MCF 10A (cell line): ENCODE data around the gene BIN1. TPM values are rescaled to one million over a fixed set of nuclear protein-coding genes. Genes with fewer than 3 reads are reported as not detected.

Source experiments
- BruUV-seq: library from RNA; stranded (reverse); fragments of 400-500 nt; replicated peaks from 2 replicates; lab custom pipeline; 2021; lab: Mats Ljungman, UMichigan
- CTCF ChIA-PET: fragments of 300-600 bp; sonication (Branson Sonifier 250); formaldehyde crosslinking; extraction: SDS; loops from one replicate; lab custom pipeline; 2021; ENCODE audit warnings: antibody characterized with exemption, inconsistent platforms; lab: Yijun Ruan, JAX
- POLR2A ChIA-PET: fragments of 300-600, 350-650 bp; sonication (Branson Sonifier 250); formaldehyde crosslinking; extraction: SDS; loops from one replicate; lab custom pipeline; 2020; ENCODE audit warnings: antibody characterized with exemption, inconsistent platforms; lab: Yijun Ruan, JAX
- DNase-seq: peaks from one replicate; pipeline ENCODE4 v3.0.0-alpha.2; 2018; ENCODE audit not compliant: unreplicated experiment
- H3K27ac Mint-ChIP-seq: one replicate; pipeline ENCODE4 v1.8.0; 2022; ENCODE audit warnings: mild to moderate bottlenecking, low read depth, mixed read lengths; ENCODE audit not compliant: unreplicated experiment
- H3K27me3 Mint-ChIP-seq: one replicate; pipeline ENCODE4 v1.8.0; 2022; ENCODE audit warnings: mixed read lengths; ENCODE audit not compliant: insufficient read depth, unreplicated experiment
- H3K36me3 Mint-ChIP-seq: one replicate; pipeline ENCODE4 v1.8.0; 2022; ENCODE audit warnings: mild to moderate bottlenecking, moderate library complexity, mixed read lengths; ENCODE audit not compliant: insufficient read depth, unreplicated experiment
- H3K4me1 Mint-ChIP-seq: one replicate; pipeline ENCODE4 v1.8.0; 2022; ENCODE audit warnings: mixed read lengths; ENCODE audit not compliant: insufficient read depth, unreplicated experiment
- H3K4me3 Mint-ChIP-seq: one replicate; pipeline ENCODE4 v1.8.0; 2022; ENCODE audit warnings: mild to moderate bottlenecking, moderate library complexity, mixed read lengths; ENCODE audit not compliant: unreplicated experiment
- H3K9me3 Mint-ChIP-seq: one replicate; pipeline ENCODE4 v1.8.0; 2022; ENCODE audit warnings: mixed read lengths; ENCODE audit not compliant: unreplicated experiment
- CTCF ChIP-seq: fragments of 200-600 bp; IDR thresholded peaks from one replicate; pipeline ENCODE4 v1.8.0; 2022; ENCODE audit warnings: antibody characterized with exemption, mild to moderate bottlenecking; ENCODE audit not compliant: unreplicated experiment
- intact Hi-C: fragments of 100-400 bp; cut with micrococcal nuclease; formaldehyde crosslinking; loops from 2 replicates; pipeline ENCODE4 v1.14.1; 2022
- total RNA-seq: library from RNA; stranded (reverse); gene quantifications from 2 replicates; pipeline ENCODE4 v1.2.3, GENCODE V29; 2022

Gene BIN1
- total RNA-seq, 1 experiment from 2014 or later = 29.6 TPM

GRCh38 chr2:127110985-127111384 lies 4.0 kb upstream of the BIN1 start:
- BruUV-seq = no TSS peak
- Mint-ChIP-seq H3K36me3 (peaks cover 5% of the 10 kb centered on the region), H3K27ac (no peak overlapping the region), H3K4me1 (peaks cover 5% of the 10 kb centered on the region), H3K27me3 (peaks cover 11% of the 10 kb centered on the region), H3K9me3 (no peaks in the 10 kb centered on the region), H3K4me3 (no peak overlapping the region)
- CTCF ChIA-PET = no interaction called here
- DNase-seq = no peak
- POLR2A ChIA-PET = no interaction called here
- intact Hi-C loops = no loop called here
- no peak for TF ChIP-seq CTCF

- Mint-ChIP-seq H3K27ac (no peak overlapping the region), H3K9me3 (no peaks in the 10 kb centered on the region), H3K4me1 (peaks cover 11% of the 10 kb centered on the region), H3K36me3 (peaks cover 5% of the 10 kb centered on the region), H3K4me3 (peak overlapping the region; percentile 80), H3K27me3 (peaks cover 9% of the 10 kb centered on the region)
- ChIA-PET POLR2A (interaction anchor here (1.5 kb wide), 1 partner anchor 110 kb away, joined by 4 read pairs; no protein-coding TSS in a partner anchor), CTCF (interaction anchor here (1.1 kb wide), 1 partner anchor 8 kb away, joined by 3 read pairs; no protein-coding TSS in a partner anchor)
- BruUV-seq = no TSS peak
- no peak for DNase-seq
- intact Hi-C loops = no loop called here
- TF ChIP-seq CTCF = no peak
Measured at GRCh38 chr2:127108090-127108523, 1.2 kb upstream of the BIN1 start.

GRCh38 chr2:127107622-127107999 lies 657 bp upstream of the BIN1 start:
- TF ChIP-seq CTCF = no peak
- no peaks in the 10 kb centered on the region for H3K9me3 Mint-ChIP-seq
- H3K36me3 Mint-ChIP-seq = peaks cover 5% of the 10 kb centered on the region
- H3K27ac Mint-ChIP-seq = no peak overlapping the region
- peak overlapping the region; percentile 80 for H3K4me3 Mint-ChIP-seq
- no TSS peak for BruUV-seq
- DNase-seq = no peak
- peaks cover 4% of the 10 kb centered on the region for H3K27me3 Mint-ChIP-seq
- peaks cover 14% of the 10 kb centered on the region for H3K4me1 Mint-ChIP-seq
- ChIA-PET CTCF (interaction anchor here (1.1 kb wide), 1 partner anchor 9 kb away, joined by 3 read pairs; no protein-coding TSS in a partner anchor), POLR2A (interaction anchor here (0.6 to 2.9 kb wide), 7 partner anchors 13 to 287 kb away, joined by 3 to 16 read pairs (median 4); partner anchors contain the start of gene ERCC3)
- intact Hi-C loops = loop anchor here (1.0 kb wide), 2 partner anchors 23 to 39 kb away; no protein-coding TSS in a partner anchor

- Mint-ChIP-seq H3K4me3 (peak overlapping the region; percentile 80), H3K27me3 (no peaks in the 10 kb centered on the region), H3K27ac (no peak overlapping the region), H3K4me1 (peaks cover 23% of the 10 kb centered on the region), H3K36me3 (peaks cover 5% of the 10 kb centered on the region), H3K9me3 (no peaks in the 10 kb centered on the region)
- POLR2A ChIA-PET = interaction anchor here (0.5 to 2.9 kb wide), 12 partner anchors 12 to 1330 kb away, joined by 3 to 16 read pairs (median 4); partner anchors contain the start of gene ERCC3
- DNase-seq = peak; percentile 26
- intact Hi-C loops = no loop called here
- CTCF ChIA-PET = interaction anchor here (1.1 kb wide), 1 partner anchor 112 kb away, joined by 3 read pairs; no protein-coding TSS in a partner anchor
- TF ChIP-seq CTCF = no peak
- TSS peak; percentile 24 for BruUV-seq
Measured at GRCh38 chr2:127106457-127106990, 430 bp downstream of the BIN1 start.
